NCI-H524 treated with DMSO at 0.1 percent for 48 hours (cell line): ENCODE data around the gene PPP5C.
A peak's percentile ranks its signal among the peaks of the same experiment; 100 is the strongest.
"Not testable (repeated sequence)": the region's sequence is repeated elsewhere in the genome, so short reads cannot be mapped to it uniquely, and the experiment has no call there.

Experiments
- DNase-seq: peaks from one replicate; lab custom pipeline; 2025; lab: John Stamatoyannopoulos, UW

Gene PPP5C, protein sequence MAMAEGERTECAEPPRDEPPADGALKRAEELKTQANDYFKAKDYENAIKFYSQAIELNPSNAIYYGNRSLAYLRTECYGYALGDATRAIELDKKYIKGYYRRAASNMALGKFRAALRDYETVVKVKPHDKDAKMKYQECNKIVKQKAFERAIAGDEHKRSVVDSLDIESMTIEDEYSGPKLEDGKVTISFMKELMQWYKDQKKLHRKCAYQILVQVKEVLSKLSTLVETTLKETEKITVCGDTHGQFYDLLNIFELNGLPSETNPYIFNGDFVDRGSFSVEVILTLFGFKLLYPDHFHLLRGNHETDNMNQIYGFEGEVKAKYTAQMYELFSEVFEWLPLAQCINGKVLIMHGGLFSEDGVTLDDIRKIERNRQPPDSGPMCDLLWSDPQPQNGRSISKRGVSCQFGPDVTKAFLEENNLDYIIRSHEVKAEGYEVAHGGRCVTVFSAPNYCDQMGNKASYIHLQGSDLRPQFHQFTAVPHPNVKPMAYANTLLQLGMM

DNA sequence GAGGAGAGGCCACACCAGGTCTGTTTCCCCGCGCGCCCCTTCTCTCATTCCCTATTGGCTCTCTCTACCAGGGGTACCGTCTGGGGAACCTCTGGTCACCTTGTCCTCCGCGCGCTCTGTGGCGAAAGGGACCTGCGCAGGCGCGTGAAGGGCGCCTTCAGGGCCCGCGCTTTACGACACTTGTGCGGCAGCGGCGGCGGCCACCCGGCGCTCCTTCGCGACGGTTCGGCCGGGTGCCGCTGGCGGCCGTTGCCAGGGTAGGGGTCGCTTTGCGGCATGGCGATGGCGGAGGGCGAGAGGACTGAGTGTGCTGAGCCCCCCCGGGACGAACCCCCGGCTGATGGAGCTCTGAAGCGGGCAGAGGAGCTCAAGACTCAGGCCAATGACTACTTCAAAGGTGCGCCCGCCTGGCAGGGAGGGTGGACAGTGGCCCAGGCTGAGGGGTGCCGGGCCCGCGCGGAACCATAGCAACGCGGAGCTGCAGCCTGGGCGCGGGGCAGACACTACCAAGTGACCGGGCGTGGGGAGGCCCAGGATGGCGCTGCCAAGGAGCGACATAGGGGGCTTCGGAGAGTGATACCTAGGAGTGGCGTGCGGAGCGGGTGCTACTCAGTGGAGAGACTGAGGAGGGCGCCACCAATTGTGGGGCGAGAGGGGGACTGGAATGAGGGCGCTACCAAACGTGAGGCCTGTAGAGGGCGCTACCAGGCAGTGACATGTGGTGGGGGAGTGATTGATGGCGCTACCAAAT is at the start of gene PPP5C:
Gene PPP5C, plus strand, starts transcription at position 267 of the 751 bp plus-strand sequence. Its CDS starts 10 bp downstream, at position 277.
- DNase-seq, result peak; percentile 79

DNA sequence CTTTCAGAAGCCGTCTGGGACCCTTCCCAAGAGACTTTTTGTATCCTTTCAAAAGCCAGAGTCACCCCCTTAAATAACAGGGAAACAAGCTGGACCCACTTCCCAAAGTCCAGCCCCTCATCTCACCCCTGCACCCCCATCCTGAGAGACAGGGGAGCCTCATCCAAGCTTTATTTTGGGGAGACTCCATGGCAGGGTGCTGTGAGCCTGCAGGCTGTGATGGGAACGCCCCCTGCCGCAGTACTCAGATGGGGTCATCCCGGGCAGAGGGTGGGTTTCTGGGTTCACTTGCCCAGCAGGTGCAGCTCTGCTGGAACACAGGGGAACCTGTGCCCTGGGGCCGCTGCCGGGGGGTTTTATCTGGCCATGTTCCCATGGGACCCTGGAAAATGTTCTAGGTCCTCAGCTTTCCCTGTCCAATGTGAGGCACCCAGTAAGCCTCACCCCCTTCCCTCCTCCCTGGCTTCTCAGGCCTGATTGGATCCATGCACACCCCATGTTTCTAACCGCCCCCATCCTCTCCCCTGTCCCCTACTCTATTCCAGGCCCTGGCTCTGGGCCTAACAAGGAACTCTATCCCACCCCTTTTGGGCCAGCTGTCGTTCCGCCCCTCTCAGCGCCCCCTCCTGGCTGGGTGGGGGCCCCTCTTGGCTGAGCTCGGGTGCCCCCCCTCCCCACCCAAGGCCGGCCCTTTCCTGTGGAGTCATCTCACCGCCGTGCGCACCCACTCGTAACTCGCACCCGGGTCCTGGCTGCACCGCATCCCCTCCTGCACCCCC is 49.0 kb upstream of the PPP5C start:
- no peak for DNase-seq

DNA sequence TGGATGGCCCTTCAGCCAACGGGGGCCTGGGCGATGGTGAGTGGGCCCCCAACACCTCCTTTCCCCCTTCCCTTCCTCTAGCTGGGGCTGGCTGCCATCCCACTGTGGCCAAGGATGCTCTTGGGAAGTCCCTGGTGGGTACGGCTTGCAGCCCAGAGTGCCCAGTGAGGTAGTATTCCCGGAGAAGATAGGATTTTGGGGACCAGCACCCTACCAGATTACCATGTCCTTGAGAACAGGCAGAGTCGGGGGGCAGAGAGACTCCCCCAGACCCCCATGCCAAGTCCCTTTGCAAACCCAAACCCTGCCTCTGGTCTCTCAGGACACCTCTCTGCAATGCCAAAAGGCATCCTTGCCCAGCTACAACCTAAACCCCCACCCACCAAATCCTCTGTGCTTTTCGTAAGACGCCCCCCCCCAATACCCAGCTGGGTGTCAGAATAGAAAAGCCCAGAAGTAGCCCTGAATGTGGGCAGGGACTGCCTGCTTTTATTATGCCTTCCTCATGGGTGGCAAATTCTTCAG is 48.3 kb upstream of the PPP5C start:
- DNase-seq, result no peak

DNA sequence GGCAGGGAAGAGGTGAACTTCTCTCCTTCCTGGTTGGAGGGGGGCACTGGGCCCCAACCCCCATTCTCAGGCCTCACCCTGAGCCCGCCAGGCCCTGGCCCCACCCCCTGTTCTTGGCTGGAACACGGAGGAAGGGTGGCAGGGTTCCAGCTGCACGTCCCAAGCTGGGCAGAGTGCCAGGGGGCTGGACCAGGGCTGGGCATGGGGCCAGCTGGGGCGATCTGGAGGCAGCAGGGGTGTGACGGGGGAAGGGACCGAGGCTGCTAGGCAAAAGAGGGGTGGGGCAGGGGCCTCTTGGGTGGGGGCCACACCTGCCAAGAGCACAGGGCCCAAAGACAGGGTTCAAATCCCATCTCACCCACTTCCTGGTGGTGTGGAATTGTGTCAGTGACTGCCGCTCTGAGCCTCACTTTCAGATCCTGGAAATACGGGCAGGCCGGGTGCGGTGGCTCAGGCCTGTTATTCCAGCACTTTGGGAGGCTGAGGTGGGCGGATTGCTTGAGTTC is 47.8 kb upstream of the PPP5C start:
- peak; percentile 47 for DNase-seq

DNA sequence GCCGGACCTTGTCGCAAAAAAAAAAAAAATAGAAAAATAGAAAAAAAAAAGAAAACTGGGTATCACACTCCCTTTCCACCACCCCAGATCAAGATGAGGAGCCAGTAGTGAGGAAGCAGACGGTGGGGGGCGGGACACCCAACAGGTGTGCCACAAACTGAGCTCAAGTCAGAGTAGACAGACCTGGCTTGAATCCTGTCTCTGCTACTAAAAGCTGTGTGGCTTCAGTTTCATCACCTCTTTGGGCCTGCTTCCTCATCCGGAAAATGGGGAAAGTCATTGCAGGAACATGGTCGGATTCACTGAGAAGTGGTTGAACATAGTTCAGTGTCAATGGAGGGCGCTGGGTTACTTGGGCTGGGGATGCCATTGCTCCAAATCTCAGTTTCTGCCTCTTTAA is 47.2 kb upstream of the PPP5C start:
- no peak for DNase-seq

DNA sequence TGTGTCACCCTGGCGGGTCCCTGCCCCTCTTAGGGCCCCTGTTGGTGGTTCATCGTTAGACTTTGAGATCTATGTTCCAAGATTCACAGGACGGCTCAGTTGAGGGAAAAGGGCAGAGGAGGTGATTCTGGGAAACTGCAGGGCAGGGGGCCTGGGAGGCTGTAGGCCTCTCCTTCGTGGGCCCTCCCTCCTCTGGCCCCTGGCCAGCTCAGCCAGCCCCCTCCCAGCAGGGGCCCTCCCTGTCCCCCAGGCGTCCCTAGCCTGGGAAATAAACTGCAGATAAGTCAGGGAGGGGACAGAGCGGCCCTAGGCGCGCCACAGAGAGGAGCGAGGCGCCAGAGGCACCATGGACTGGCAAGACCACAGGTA is 43.6 kb upstream of the PPP5C start:
- no peak for DNase-seq

DNA sequence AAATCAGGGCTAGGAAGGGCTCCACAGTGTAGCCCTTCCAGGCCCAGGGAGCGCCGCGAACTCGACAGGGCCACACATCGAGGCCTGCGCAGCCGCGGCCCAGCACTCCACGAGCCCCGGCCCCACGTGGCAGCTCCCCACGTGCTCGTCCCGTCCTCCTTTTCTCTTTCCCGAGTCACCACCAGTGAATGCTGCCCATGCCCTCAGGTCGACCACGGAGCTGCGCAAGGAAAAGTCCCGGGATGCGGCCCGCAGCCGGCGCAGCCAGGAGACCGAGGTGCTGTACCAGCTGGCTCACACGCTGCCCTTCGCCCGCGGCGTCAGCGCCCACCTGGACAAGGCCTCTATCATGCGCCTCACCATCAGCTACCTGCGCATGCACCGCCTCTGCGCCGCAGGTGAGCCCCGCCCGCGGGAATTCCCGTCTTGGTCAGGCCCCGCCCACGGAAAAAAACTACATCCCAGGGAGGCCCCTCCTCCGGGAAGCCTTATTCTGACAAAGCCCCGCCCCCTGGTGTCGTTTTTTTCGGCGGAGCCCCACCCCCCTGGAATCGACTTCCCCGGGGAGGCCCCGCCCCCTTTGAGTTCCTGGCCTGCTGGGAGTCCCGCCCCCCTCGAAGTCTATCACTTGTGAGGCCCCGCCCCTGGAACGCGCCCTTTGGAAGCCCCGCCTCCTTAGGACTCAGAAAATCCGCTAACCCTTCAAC is 43.0 kb upstream of the PPP5C start:
- no peak for DNase-seq

DNA sequence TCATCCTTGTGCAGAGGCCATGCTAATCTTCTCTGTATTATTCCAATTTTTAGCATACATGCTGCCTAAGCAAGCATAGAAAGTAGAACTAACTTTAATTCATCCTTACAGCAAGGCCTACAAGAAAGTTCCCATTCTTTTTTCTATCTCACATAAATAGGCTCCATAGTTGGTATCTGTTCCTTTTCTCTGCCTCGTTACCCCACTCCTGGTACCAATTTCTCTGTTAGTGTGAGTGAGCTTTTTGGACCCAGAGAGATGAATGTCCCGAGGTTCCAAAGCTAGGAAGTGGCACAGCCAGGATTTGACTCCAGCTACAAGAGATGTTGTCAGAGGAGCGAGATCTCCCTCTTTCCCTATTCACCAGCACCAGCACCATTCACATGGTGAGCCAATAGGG is 40.4 kb upstream of the PPP5C start:
- DNase-seq, result no peak

DNA sequence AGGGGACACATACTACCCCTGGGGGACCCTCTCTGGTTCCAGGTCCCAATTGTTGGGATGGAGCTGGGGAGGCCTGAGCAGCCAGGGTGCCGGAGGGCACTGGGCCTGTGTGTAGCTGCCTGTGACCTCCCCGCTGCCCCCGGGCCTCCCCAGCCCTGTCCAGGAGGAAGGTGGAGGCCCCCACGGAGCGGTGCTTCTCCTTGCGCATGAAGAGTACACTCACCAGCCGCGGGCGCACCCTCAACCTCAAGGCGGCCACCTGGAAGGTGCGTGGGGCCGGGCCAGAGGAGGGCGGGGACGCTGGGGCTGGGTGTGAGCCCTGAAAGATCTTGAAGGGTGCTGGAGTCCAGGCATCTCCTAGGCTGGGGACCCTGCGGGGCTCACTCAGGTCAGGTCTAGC is 38.4 kb upstream of the PPP5C start:
- no peak for DNase-seq

DNA sequence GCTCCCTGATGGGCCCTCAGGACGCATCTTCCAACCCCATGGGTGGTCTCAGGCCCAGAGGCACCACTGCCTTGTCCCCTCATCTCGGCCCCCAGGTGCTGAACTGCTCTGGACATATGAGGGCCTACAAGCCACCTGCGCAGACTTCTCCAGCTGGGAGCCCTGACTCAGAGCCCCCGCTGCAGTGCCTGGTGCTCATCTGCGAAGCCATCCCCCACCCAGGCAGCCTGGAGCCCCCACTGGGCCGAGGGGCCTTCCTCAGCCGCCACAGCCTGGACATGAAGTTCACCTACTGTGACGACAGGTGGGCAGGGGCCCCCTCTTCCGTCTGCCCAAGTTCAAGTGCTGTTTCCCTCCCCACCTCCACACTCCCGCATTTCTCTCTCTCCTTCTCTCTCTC is 37.8 kb upstream of the PPP5C start:
- DNase-seq, result no peak

DNA sequence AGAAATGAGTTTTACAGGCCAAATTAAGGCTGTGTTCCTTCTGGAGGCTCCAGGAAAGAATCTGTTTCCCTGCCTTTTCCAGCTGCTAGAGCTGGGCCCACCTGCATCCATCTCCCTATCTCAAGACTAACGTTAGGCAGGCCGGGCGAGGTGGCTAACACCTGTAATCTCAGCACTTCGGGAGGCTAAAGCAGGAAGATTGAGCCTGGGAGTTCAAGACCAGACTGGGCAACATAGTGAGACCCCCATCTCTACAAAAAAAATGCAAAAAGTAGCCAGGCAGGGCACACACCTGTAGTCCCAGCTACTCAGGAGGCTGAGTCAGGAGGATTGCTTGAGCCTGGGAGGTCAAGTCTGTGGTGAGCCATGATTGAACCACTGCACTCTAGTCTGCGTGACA is 35.4 kb upstream of the PPP5C start:
- DNase-seq, result no peak

DNA sequence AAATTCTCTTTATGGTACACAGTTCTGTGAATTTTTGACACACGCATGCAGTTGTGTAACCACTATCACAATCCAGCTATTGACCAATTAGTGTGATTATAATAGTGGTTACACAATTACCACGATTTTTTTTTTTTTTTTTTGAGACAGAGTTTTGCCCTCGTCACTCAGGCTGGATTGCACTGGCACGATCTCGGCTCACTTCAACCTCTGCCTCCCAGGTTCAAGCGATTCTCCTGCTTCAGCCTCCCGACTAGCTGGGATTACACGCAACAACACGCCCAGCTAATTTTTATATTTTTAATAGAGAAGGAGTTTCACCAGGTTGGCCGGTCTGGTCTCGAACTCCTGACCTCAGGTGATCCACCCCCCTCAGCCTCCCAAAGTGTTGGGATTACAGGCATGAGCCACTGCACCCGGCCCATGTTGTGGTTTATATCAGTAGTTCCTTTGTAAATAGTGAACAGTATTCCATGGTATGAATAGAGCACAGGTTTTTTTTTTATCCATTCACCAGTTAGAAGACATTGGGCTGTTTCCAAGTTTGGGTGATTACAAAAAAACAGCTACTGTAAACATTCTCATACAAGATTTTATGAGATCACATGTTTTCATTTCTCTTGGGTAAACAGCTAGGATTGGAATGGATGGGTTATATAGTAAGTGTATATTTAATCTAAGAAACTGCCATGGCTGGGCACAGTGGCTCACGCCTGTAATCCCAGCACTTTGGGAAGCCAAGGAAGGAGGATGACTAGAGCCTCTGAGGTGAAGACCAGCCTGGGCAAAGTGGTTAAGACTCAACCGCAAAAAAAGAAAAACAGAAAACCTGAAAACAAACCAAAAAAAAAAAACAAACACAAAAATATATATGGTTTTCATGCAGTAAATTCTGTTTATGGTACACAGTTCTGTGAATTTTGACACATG is 33.1 kb upstream of the PPP5C start:
- DNase-seq, result not testable (repeated sequence)

DNA sequence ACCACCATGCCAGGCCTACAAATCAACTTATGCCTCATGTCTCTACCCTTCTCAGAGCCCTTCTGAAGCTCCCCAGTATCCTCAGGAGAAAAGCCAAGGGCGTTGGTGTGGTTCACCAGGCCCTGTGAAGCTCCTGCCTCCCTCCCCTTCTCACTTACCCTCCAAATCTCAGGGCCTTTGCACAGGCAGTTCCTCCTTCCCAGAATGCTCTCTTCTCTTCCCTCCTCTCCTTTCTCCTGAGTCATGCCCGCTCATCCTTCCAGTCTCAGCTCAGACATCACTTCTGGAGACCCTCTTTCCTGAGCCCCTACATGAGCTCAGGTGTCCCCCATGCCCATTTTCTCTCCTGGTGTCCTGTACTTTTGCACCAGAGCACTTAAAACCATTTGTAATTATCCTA is 29.5 kb upstream of the PPP5C start:
- DNase-seq, result no peak

DNA sequence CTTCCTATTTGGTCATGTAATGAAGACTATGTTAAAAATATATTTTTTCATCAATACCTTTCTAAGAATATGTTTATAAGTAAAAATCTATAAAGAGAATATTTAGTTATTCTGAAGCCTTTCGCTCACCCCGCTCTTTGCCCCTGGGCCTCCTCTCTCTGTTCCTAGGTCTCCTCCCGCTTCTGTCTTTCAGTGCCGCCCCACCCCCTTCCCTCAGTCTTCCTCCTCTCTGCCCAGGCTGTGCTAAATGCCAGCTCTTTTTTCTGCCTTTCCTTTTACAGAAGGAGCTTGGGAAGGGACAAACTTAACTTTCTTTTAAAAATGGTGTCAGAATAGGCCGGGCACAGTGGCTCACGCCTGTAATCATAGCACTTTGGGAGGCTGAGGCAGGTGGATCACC is 27.3 kb upstream of the PPP5C start:
- DNase-seq, result no peak

DNA sequence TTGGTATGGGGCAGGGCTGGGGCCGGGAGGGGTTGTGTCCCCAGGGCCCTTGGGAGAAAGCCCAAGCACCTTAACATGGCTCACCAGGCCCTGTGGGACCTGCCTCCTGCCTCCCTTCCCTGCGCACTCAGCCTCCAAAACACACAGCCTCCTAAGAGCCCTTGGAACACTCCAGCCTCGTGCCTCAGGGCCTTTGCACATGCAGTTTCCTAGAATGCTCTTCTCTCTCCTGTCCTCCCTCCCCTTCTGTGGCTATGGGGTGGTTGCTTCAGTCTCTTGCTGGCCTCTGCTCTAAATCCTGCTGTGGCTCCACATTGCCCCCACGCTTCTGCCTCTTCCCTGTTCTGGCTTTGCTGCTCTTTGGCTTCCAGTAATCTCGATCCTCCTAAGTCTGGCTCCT is 26.3 kb upstream of the PPP5C start:
- DNase-seq, result no peak

DNA sequence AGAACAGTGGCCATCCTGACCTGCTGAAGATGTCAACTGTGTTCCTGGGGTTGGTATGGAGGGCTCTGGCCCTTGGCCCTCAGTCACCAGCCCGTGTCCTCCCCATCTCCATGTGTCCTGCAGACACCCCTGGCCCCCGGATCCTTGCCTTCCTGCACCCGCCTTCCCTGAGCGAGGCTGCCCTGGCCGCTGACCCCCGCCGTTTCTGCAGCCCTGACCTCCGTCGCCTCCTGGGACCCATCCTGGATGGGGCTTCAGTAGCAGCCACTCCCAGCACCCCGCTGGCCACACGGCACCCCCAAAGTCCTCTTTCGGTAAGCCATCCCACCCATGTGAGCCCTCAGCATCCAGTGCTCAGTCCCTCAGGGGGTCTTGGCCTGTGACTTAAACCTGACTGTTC is 25.2 kb upstream of the PPP5C start:
- DNase-seq, result no peak

DNA sequence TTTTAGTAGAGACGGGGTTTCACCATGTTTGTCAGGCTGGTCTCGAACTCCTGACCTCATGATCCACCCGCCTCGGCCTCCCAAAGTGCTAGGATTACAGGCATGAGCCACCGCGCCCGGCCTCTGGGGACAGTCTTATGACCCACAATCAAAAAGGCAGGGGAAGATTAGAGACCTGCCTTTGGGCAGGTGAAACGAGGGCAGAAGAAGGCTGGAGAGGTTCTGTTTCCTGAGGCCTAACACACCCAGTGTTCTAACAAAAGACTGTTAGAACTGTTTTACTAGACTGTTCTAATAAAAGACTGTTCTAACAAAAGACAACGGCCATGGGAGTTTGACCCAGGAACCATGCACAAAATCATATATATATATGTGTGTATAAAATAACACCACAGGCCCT is 23.7 kb upstream of the PPP5C start:
- not testable (repeated sequence) for DNase-seq

DNA sequence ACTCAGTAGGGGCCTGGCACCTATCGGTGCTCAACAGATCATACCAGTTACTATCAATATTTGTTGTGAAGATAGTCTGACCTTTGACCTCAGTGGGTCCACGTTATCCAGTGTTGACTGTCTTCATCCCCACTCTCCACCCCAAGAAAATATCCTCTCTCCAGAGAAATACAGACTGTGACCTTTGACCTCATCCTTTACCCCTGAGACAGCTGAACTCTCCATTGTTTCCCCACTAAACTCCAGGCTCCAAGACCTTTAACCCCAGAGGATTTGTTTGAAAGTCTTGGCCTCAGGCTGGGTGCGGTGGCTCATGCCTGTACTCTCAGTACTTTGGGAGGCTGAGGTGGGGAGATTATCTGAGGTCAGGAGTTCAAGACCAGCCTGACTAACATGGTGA is 22.6 kb upstream of the PPP5C start:
- DNase-seq, result no peak

DNA sequence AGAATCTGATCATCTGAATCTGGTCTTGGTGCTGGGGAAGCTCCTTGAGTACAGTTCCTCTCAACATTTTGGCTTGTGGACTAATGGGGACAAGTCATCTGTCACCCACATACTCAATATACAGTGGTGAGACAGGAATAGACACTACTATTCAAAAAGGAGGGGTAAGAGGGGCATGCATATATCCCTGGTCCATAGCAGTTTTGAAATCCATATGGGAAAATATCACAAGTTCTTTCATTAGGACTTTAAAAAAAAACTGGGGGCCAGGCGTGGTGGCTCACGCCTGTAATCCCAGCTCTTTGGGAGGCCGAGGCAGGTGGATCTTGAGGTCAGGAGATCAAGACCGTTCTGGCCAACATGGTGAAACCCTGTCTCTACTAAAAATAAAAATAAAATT is 20.3 kb upstream of the PPP5C start:
- no peak for DNase-seq

DNA sequence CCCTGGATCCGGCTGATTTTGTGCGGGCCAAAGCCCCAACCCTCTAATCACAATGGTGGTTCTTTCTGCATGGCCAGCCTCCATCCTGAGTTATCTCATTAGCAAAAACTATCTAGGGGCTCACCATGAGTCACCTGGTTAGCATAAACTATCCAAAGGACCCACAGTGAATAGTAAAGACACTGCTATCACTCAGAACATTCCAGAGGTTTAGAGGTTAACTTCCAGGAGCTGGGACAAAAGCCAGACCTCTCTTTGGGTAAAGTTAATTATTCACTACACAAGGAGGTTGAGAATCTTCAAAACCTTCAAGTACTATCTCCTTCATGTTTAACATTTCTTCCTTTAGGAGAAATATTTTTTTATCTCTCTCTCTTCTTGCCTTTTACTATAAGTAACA is 18.8 kb upstream of the PPP5C start:
- DNase-seq, result no peak
